OCI-LY7 (cell line): ENCODE results near the gene SLC25A25. TPM values are rescaled to one million over a fixed set of nuclear protein-coding genes. Genes with fewer than 3 reads are reported as not detected.

Experiments used
- BruUV-seq: library from RNA; stranded (reverse); fragments of 400-500 nt; replicated peaks from 2 replicates; lab custom pipeline; 2021; lab: Mats Ljungman, UMichigan
- CTCF ChIA-PET: fragments of 300-600 bp; sonication (Branson Sonifier 250); formaldehyde crosslinking; loops from one replicate; lab custom pipeline; 2022; ENCODE audit warnings: antibody characterized with exemption; ENCODE audit not compliant: unreplicated experiment; lab: Charles Lee
- POLR2A ChIA-PET: fragments of 300-600 bp; sonication (Branson Sonifier 250); formaldehyde crosslinking; loops from one replicate; lab custom pipeline; 2022; ENCODE audit warnings: antibody characterized with exemption; lab: Charles Lee
- DNase-seq: peaks from one replicate; pipeline ENCODE4 v3.0.0-alpha.2; 2015; ENCODE audit warnings: low spot score
- H2AFZ ChIP-seq: fragments of 200-600 bp; sonication (generic), shearing (Covaris generic); 2 replicates; pipeline ENCODE4 v1.6.1; 2014; ENCODE audit warnings: mild to moderate bottlenecking, antibody characterized with exemption, low read length, moderate library complexity
- H3K27ac ChIP-seq: fragments of 200-600 bp; sonication (generic); 2 replicates; pipeline ENCODE4 v1.5.1; 2014; ENCODE audit warnings: mixed run types, low read depth, mild to moderate bottlenecking, moderate library complexity, low read length, inconsistent platforms; ENCODE audit not compliant: poor library complexity, severe bottlenecking
- H3K36me3 ChIP-seq: fragments of 200-600 bp; sonication (generic); 2 replicates; pipeline ENCODE4 v1.6.1; 2014; ENCODE audit warnings: mild to moderate bottlenecking, antibody characterized with exemption, low read length, moderate library complexity, mixed read lengths; ENCODE audit not compliant: insufficient read depth
- H3K4me1 ChIP-seq: fragments of 200-600 bp; sonication (generic); 2 replicates; pipeline ENCODE4 v1.5.1; 2014; ENCODE audit warnings: mild to moderate bottlenecking, low read length; ENCODE audit not compliant: insufficient read depth, poor library complexity, severe bottlenecking
- H3K4me2 ChIP-seq: fragments of 200-600 bp; sonication (generic); 2 replicates; pipeline ENCODE4 v1.6.1; 2014; ENCODE audit warnings: mild to moderate bottlenecking, low read length
- H3K4me3 ChIP-seq: fragments of 200-600 bp; sonication (generic); 2 replicates; pipeline ENCODE4 v1.5.1; 2014; ENCODE audit warnings: mild to moderate bottlenecking, low read depth, low read length; ENCODE audit not compliant: poor library complexity, severe bottlenecking
- H3K79me2 ChIP-seq: fragments of 200-600 bp; sonication (generic); 2 replicates; pipeline ENCODE4 v1.6.1; 2016; ENCODE audit warnings: low read depth, mild to moderate bottlenecking, low read length, moderate library complexity, mixed read lengths; ENCODE audit not compliant: insufficient read depth
- H3K9me2 ChIP-seq: fragments of 200-600 bp; sonication (generic); 2 replicates; pipeline ENCODE4 v1.6.1; 2016; ENCODE audit warnings: mild to moderate bottlenecking, low read length, mixed read lengths; ENCODE audit not compliant: insufficient read depth
- H3K9me3 ChIP-seq: fragments of 200-600 bp; sonication (generic); 2 replicates; pipeline ENCODE4 v1.6.1; 2014; ENCODE audit warnings: mild to moderate bottlenecking, mixed run types, low read length, mixed read lengths
- H4K20me1 ChIP-seq: fragments of 200-600 bp; sonication (generic); 2 replicates; pipeline ENCODE4 v1.6.1; 2014; ENCODE audit warnings: mild to moderate bottlenecking, antibody characterized with exemption, low read length, moderate library complexity, mixed read lengths; ENCODE audit not compliant: insufficient read depth
- EZH2phosphoT487 ChIP-seq: fragments of 200-600 bp; sonication (generic); IDR thresholded peaks from 2 replicates; pipeline ENCODE4 v1.6.1; 2018; ENCODE audit warnings: low read depth, borderline replicate concordance, mild to moderate bottlenecking, mixed run types, antibody characterized with exemption, low read length, moderate library complexity, mixed read lengths
- intact Hi-C: fragments of 100-400 bp; cut with micrococcal nuclease; formaldehyde crosslinking; loops from one replicate; pipeline ENCODE4 v1.10.0; 2022; ENCODE audit not compliant: unreplicated experiment
- total RNA-seq, 2 experiments: library from RNA; depleted of rRNA in 1 of 2; stranded (reverse); fragments of >200 nt in 1 of 2; shearing (Covaris generic) in 1 of 2; gene quantifications; 2 replicates each; pipeline ENCODE4 v1.2.3, GENCODE V29; 2014 to 2022
- TF ChIP-seq, protein P1 (sequence below): fragments of 200-600 bp; sonication (generic); conservative IDR thresholded peaks from 2 replicates; pipeline ENCODE4 v1.5.1; 2014; ENCODE audit warnings: mild to moderate bottlenecking, antibody characterized with exemption, low read length, moderate library complexity, mixed read lengths

Gene SLC25A25
- total RNA-seq, 2 experiments from 2014 or later = 17.6 to 21.4 TPM

GRCh38 chr9:128114326-128115186 is 46.5 kb downstream of the SLC25A25 start:
- Histone ChIP-seq H3K4me2 (no peak overlapping the region), H3K4me1 (no peaks in the 10 kb centered on the region), H3K4me3 (no peak overlapping the region), H3K36me3 (peaks cover 71% of the 10 kb centered on the region), H4K20me1 (no peaks in the 10 kb centered on the region), H3K79me2 (no peaks in the 10 kb centered on the region), H2AFZ (no peak overlapping the region), H3K9me2 (no peaks in the 10 kb centered on the region), H3K9me3 (no peaks in the 10 kb centered on the region), H3K27ac (no peak overlapping the region)
- no TSS peak for BruUV-seq
- ChIA-PET POLR2A (no interaction called here), CTCF (no interaction called here)
- intact Hi-C loops = no loop called here
- DNase-seq = no peak
- TF ChIP-seq, protein P1, sequence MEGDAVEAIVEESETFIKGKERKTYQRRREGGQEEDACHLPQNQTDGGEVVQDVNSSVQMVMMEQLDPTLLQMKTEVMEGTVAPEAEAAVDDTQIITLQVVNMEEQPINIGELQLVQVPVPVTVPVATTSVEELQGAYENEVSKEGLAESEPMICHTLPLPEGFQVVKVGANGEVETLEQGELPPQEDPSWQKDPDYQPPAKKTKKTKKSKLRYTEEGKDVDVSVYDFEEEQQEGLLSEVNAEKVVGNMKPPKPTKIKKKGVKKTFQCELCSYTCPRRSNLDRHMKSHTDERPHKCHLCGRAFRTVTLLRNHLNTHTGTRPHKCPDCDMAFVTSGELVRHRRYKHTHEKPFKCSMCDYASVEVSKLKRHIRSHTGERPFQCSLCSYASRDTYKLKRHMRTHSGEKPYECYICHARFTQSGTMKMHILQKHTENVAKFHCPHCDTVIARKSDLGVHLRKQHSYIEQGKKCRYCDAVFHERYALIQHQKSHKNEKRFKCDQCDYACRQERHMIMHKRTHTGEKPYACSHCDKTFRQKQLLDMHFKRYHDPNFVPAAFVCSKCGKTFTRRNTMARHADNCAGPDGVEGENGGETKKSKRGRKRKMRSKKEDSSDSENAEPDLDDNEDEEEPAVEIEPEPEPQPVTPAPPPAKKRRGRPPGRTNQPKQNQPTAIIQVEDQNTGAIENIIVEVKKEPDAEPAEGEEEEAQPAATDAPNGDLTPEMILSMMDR = no peak
- TF ChIP-seq EZH2phosphoT487 = no peak

GRCh38 chr9:128115187-128116103 is 47.4 kb downstream of the SLC25A25 start:
- Histone ChIP-seq H3K9me2 (no peaks in the 10 kb centered on the region), H3K4me2 (no peak overlapping the region), H4K20me1 (no peaks in the 10 kb centered on the region), H2AFZ (no peak overlapping the region), H3K9me3 (no peaks in the 10 kb centered on the region), H3K27ac (no peak overlapping the region), H3K79me2 (no peaks in the 10 kb centered on the region), H3K36me3 (peaks cover 70% of the 10 kb centered on the region), H3K4me3 (no peak overlapping the region), H3K4me1 (no peaks in the 10 kb centered on the region)
- no peak for TF ChIP-seq EZH2phosphoT487
- TF ChIP-seq, protein P1 = no peak
- no peak for DNase-seq
- ChIA-PET CTCF (no interaction called here), POLR2A (interaction anchor here (0.5 kb wide), 1 partner anchor 1923 kb away, joined by 3 read pairs; no protein-coding TSS in a partner anchor)
- intact Hi-C loops = loop anchor here (2.0 kb wide), 2 partner anchors 81 to 173 kb away; no protein-coding TSS in a partner anchor
- no TSS peak for BruUV-seq
